HCT116 (cell line): Measurements from ENCODE around the gene ARRDC3.

Experiments
- CEBPB ChIP-seq: IDR thresholded peaks from 2 replicates; pipeline ENCODE4 v1.6.1; 2012; ENCODE audit warnings: low read depth
- POLR2AphosphoS5 ChIP-seq: IDR thresholded peaks from 2 replicates; pipeline ENCODE4 v1.6.1; 2011; ENCODE audit warnings: mild to moderate bottlenecking, low read depth, low read length, moderate library complexity
- ZNF274 ChIP-seq: fragments of 200-500 bp; sonication (Bioruptor generic); IDR thresholded peaks from 2 replicates; pipeline ENCODE4 v1.6.1; 2014; ENCODE audit warnings: mild to moderate bottlenecking, low read depth, low read length, inconsistent platforms
- TF ChIP-seq, protein P1 (sequence below), 3 experiments: fragments of 200-600 bp in 1 of 3; sonication (generic) in 1 of 3; IDR thresholded peaks in 2 of 3; conservative IDR thresholded peaks in 1 of 3; 2 replicates each; pipeline ENCODE4 v1.5.1; 2012 to 2017; ENCODE audit warnings: low read depth in 2 of 3, low read length in 2 of 3, antibody characterized with exemption in 1 of 3, borderline replicate concordance in 1 of 3, control low read depth in 1 of 3, mild to moderate bottlenecking in 1 of 3, mixed read lengths in 1 of 3, mixed run types in 1 of 3, moderate library complexity in 1 of 3; ENCODE audit not compliant: insufficient read depth in 1 of 3
- TF ChIP-seq, protein P2 (sequence below): IDR thresholded peaks from 2 replicates; pipeline ENCODE4 v1.6.1; 2012

DNA sequence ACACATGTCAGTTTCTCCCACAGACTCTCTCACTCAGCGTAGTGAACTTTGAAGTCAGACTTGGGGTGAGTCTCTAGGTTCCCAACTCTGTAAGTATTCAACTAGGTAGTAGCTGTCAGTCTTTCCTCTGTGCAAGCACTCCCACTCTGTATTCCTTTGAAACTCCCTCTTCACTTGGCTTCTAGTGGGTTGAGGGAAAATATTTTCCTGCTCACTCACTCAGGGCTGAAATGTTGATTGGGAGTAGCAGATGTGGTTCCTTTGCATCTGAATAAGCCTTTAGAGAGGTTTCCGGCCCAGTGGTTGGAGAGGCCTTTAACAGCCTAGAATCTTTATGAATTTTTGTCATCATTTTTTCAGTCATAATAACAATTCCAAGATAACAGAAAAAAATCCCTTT is 18.1 kb upstream of the ARRDC3 start:
- TF ChIP-seq, protein P1, sequence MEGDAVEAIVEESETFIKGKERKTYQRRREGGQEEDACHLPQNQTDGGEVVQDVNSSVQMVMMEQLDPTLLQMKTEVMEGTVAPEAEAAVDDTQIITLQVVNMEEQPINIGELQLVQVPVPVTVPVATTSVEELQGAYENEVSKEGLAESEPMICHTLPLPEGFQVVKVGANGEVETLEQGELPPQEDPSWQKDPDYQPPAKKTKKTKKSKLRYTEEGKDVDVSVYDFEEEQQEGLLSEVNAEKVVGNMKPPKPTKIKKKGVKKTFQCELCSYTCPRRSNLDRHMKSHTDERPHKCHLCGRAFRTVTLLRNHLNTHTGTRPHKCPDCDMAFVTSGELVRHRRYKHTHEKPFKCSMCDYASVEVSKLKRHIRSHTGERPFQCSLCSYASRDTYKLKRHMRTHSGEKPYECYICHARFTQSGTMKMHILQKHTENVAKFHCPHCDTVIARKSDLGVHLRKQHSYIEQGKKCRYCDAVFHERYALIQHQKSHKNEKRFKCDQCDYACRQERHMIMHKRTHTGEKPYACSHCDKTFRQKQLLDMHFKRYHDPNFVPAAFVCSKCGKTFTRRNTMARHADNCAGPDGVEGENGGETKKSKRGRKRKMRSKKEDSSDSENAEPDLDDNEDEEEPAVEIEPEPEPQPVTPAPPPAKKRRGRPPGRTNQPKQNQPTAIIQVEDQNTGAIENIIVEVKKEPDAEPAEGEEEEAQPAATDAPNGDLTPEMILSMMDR (IDR thresholded peaks at IDR 0.05 in 2 of 3, conservative IDR thresholded peaks at IDR 0.05 in 1 of 3; ENCODE audit: borderline replicate concordance in 1 of 3, insufficient read depth in 1 of 3, low read depth in 2 of 3, low read length in 2 of 3), result no peak
- TF ChIP-seq POLR2AphosphoS5, result no peak
- TF ChIP-seq ZNF274, result no peak
- TF ChIP-seq, protein P2, sequence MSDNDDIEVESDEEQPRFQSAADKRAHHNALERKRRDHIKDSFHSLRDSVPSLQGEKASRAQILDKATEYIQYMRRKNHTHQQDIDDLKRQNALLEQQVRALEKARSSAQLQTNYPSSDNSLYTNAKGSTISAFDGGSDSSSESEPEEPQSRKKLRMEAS, result no peak
- TF ChIP-seq CEBPB, result no peak
